ENCODE measurements around the gene SPEM2. TPM values are rescaled to one million over a fixed set of nuclear protein-coding genes. Genes with fewer than 3 reads are reported as not detected.

Gene SPEM2
- total RNA-seq, 1 donor from 2014 or later: not detected

DNA sequence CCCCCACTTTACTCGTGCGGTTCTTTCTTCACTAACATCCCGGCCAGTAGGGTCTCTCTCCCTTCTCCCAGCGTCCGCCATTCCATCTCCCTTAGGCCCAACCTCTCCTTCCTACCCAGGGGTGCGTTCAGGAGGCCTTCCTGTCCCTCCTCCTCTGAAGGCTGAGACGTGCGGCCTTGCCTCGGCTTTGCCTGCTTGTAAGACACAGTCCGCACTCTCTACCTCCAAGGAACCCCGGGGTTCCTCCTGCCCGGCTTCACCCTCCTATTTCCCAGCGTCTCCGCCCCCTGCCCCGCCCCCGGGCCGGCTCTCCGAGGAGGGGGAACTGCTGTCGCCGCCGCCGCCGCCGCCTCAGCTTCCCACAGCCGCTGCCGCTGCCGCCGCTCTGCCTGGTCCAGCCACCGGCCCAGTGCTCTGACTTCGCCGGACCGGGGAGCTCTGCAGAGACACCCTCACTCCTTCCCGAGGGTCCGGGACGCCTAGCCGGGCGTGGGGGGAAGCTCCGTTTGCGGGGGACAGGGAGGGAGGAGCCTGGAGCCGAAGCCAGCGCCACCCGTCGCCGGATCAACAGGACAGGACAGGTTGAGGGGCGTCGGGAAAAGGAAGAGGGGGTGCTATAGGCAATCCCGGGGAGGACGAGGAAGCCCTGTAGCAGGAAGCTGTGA is 12.7 kb downstream of the SPEM2 start:
- peaks cover 17% of the 10 kb centered on the region for H3K4me1 Mint-ChIP-seq (ENCODE audit: low read depth, unreplicated experiment)
- peak overlapping the region; percentile 38 for H3K27ac Mint-ChIP-seq (ENCODE audit: unreplicated experiment)
- peak overlapping the region; percentile 86 for H3K4me3 Mint-ChIP-seq (ENCODE audit: unreplicated experiment)
- TF ChIP-seq, protein P1, sequence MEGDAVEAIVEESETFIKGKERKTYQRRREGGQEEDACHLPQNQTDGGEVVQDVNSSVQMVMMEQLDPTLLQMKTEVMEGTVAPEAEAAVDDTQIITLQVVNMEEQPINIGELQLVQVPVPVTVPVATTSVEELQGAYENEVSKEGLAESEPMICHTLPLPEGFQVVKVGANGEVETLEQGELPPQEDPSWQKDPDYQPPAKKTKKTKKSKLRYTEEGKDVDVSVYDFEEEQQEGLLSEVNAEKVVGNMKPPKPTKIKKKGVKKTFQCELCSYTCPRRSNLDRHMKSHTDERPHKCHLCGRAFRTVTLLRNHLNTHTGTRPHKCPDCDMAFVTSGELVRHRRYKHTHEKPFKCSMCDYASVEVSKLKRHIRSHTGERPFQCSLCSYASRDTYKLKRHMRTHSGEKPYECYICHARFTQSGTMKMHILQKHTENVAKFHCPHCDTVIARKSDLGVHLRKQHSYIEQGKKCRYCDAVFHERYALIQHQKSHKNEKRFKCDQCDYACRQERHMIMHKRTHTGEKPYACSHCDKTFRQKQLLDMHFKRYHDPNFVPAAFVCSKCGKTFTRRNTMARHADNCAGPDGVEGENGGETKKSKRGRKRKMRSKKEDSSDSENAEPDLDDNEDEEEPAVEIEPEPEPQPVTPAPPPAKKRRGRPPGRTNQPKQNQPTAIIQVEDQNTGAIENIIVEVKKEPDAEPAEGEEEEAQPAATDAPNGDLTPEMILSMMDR (IDR thresholded peaks at IDR 0.05; ENCODE audit: partially characterized antibody, unreplicated experiment): no peak
- peak; percentile 57 for DNase-seq
- H3K27me3 Mint-ChIP-seq (ENCODE audit: unreplicated experiment): peaks cover 22% of the 10 kb centered on the region
- no peaks in the 10 kb centered on the region for H3K36me3 Mint-ChIP-seq (ENCODE audit: unreplicated experiment)
- H3K9me3 Mint-ChIP-seq (ENCODE audit: unreplicated experiment): peaks cover 18% of the 10 kb centered on the region

DNA sequence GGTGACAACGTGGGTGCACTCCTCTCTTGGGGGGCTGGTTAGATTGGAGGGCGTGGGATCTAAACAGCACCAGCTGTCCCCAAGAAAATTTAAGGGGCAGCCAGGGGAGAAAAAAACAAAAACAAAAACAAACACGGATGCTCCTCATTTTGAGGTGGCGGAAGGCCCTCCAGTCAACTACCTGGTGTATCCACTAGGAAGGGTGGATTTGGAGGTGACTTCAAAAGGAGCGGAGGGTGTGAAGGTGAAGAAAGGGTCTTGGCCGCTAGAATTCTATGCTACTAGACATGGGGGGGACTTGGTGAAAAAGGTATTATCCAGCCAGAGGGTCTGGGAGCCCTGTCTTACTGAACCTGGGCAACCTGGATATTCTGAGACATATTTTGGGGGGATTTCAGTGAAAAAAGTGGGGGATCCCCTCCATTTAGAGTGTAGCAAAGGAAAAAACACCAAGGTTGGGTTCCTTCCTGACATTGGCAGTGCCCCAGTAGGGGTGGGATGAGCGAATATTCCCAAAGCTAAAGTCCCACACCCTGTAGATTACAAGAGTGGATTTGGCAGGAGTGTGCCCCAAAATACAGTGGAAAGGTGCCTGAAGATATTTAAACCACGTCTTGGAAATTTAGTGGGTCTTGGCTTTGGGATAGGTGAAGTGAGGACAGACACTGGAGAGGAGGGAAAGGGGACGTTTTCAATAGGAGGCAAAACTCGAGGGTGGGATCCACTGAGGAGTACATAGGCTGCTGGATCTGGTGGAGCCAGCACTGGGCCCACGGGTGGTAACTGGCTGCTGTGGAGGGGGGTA is 13.4 kb downstream of the SPEM2 start:
- peaks cover 17% of the 10 kb centered on the region for H3K4me1 Mint-ChIP-seq (ENCODE audit: low read depth, unreplicated experiment)
- H3K27ac Mint-ChIP-seq (ENCODE audit: unreplicated experiment): no peak overlapping the region
- H3K9me3 Mint-ChIP-seq (ENCODE audit: unreplicated experiment): peaks cover 18% of the 10 kb centered on the region
- TF ChIP-seq, protein P1 (IDR thresholded peaks at IDR 0.05; ENCODE audit: partially characterized antibody, unreplicated experiment): no peak
- H3K4me3 Mint-ChIP-seq (ENCODE audit: unreplicated experiment): peak overlapping the region; percentile 74
- no peak for DNase-seq
- H3K36me3 Mint-ChIP-seq (ENCODE audit: unreplicated experiment): no peaks in the 10 kb centered on the region
- peaks cover 22% of the 10 kb centered on the region for H3K27me3 Mint-ChIP-seq (ENCODE audit: unreplicated experiment)

DNA sequence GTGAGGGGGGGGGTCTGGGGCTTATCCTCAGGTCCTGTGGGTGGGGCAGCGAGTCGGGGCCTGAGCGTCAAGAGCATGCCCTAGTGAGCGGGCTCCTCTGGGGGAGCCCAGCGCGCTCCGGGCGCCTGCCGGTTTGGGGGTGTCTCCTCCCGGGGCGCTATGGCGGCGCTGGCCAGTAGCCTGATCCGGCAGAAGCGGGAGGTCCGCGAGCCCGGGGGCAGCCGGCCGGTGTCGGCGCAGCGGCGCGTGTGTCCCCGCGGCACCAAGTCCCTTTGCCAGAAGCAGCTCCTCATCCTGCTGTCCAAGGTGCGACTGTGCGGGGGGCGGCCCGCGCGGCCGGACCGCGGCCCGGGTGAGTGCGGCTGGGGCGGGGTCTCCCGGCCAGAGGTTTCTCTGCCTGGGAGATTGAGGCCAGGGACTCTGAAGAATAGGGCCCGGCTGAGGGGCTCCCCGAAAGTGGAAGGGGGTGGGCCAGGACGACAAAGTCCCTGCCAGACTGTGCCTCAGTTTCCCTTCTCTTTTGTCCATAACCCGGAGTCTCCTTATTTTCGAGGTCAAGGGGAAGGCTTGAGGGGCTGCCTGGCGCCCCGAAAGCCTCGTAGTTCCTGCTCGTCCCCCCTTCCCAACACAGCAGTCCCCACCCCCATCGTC is 14.2 kb downstream of the SPEM2 start, which contains the start of gene FGF11:
Gene FGF11 (plus strand): TSS at position 51 of the 651 bp plus-strand sequence. CDS start 109 bp downstream, at position 160.
- Mint-ChIP-seq H3K9me3 (ENCODE audit: unreplicated experiment) (peaks cover 18% of the 10 kb centered on the region), H3K36me3 (ENCODE audit: unreplicated experiment) (no peaks in the 10 kb centered on the region), H3K4me1 (ENCODE audit: low read depth, unreplicated experiment) (peaks cover 17% of the 10 kb centered on the region), H3K27ac (ENCODE audit: unreplicated experiment) (peak within 1 kb of the TSS; percentile 73), H3K27me3 (ENCODE audit: unreplicated experiment) (peaks cover 24% of the 10 kb centered on the region), H3K4me3 (ENCODE audit: unreplicated experiment) (peak within 1 kb of the TSS; percentile 92)
- DNase-seq: no peak
- TF ChIP-seq, protein P1 (IDR thresholded peaks at IDR 0.05; ENCODE audit: partially characterized antibody, unreplicated experiment): no peak

DNA sequence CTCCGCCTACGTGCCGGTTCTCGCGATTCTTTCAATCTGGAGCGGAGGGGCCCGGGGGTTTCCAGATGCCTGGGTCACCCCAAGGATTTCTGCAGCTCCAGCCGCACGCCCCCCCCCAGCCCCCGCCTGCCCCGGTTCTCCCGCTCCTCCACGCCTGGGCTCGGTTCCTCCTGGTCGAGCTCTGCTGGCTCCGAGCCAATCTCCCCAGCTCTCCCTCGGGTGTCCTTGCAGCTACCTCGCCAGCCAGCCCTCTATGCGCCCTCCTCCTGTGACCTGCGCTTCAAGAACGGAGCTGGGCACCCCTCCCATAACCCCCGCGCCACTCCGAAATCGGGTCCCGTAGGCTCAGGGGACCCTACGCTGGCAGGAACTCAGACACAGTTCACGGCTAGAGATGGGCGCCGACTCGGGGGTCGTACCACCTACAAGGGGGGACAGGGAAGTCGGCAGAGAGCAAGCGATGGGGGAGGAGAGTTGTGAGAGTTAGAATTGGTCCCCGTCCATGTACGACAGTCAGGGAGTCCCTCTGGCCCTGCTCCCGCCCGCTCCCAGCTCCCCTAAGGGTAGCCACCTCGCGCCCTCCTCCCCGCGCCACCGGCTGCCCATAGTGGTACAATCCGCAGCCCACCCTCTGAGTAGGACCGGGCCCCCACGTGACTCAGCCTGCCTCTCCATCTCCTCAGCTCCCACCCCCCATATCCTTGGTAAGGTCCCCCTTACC is 14.9 kb downstream of the SPEM2 start:
- Mint-ChIP-seq H3K9me3 (ENCODE audit: unreplicated experiment) (peaks cover 13% of the 10 kb centered on the region), H3K4me1 (ENCODE audit: low read depth, unreplicated experiment) (peaks cover 17% of the 10 kb centered on the region), H3K27me3 (ENCODE audit: unreplicated experiment) (peaks cover 24% of the 10 kb centered on the region), H3K4me3 (ENCODE audit: unreplicated experiment) (peak overlapping the region; percentile 92), H3K36me3 (ENCODE audit: unreplicated experiment) (no peaks in the 10 kb centered on the region), H3K27ac (ENCODE audit: unreplicated experiment) (peak overlapping the region; percentile 73)
- peak; percentile 70 for DNase-seq
- TF ChIP-seq, protein P1 (IDR thresholded peaks at IDR 0.05; ENCODE audit: partially characterized antibody, unreplicated experiment): no peak
